HCT116 (cell line): Measurements from ENCODE around the gene TMEM192. TPM values are rescaled to one million over a fixed set of nuclear protein-coding genes. Genes with fewer than 3 reads are reported as not detected.

Source experiments
- ATAC-seq: fragments of 200-7000 bp; cut with Tn5 transposase; 2 replicates; pipeline ENCODE4 v1.9.1; 2020; ENCODE audit warnings: mild to moderate bottlenecking, moderate library complexity
- BruUV-seq: library from RNA; stranded (reverse); fragments of 400-500 nt; replicated peaks from 2 replicates; lab custom pipeline; 2021; lab: Mats Ljungman, UMichigan
- CTCF ChIA-PET: fragments of 300-600 bp; sonication (Branson Sonifier 250); formaldehyde crosslinking; loops from one replicate; lab custom pipeline; 2021; ENCODE audit warnings: antibody characterized with exemption; lab: Charles Lee
- POLR2A ChIA-PET: fragments of 300-600, 350-600 bp; sonication (Branson Sonifier 250); formaldehyde crosslinking; loops from one replicate; lab custom pipeline; 2021; ENCODE audit warnings: antibody characterized with exemption; lab: Charles Lee
- RAD21 ChIA-PET, 2 experiments: fragments of 300-600 bp; sonication (Branson Sonifier 250); formaldehyde crosslinking; loops; one replicate each; lab custom pipeline; 2023; ENCODE audit warnings: low total read pairs in 2 of 2; ENCODE audit not compliant: uncharacterized antibody in 2 of 2, unreplicated experiment in 2 of 2, low non-redundant PET in 1 of 2; lab: Charles Lee
- DNase-seq: peaks from one replicate; pipeline ENCODE4 v3.0.0-alpha.2; 2010; ENCODE audit warnings: low read depth, low spot score
- H2AFZ ChIP-seq: fragments of 200-600 bp; shearing (Covaris generic), sonication (generic); 2 replicates; pipeline ENCODE4 v1.6.1; 2017; ENCODE audit warnings: low read depth, mixed run types, mixed read lengths, antibody characterized with exemption, low read length; ENCODE audit not compliant: poor library complexity, severe bottlenecking
- H3K27ac ChIP-seq: 2 replicates; pipeline ENCODE4 v1.5.1; 2012; ENCODE audit warnings: low read depth, low read length
- H3K27me3 ChIP-seq: fragments of 200-600 bp; sonication (generic); 2 replicates; pipeline ENCODE4 v1.6.1; 2016; ENCODE audit warnings: mixed run types, low read length, mixed read lengths; ENCODE audit not compliant: insufficient read depth
- H3K36me3 ChIP-seq, 2 experiments: fragments of 200-500 bp in 1 of 2; fragments of 200-600 bp in 1 of 2; sonication (Bioruptor generic) in 1 of 2; sonication (generic) in 1 of 2; 2 replicates each; pipeline versions ENCODE4 v1.5.1 to v1.6.1; 2014 to 2016; ENCODE audit warnings: low read length in 2 of 2, inconsistent platforms in 1 of 2, mixed read lengths in 1 of 2, mixed run types in 1 of 2; ENCODE audit not compliant: insufficient read depth in 2 of 2, control insufficient read depth in 1 of 2
- H3K4me1 ChIP-seq, 2 experiments: fragments of 200-600 bp in 1 of 2; sonication (generic) in 1 of 2; 2 replicates each; pipeline versions ENCODE4 v1.5.1 to v1.6.1; 2012 to 2017; ENCODE audit warnings: low read length in 2 of 2, inconsistent platforms in 1 of 2, mild to moderate bottlenecking in 1 of 2, mixed read lengths in 1 of 2, mixed run types in 1 of 2, moderate library complexity in 1 of 2; ENCODE audit not compliant: insufficient read depth in 2 of 2, control insufficient read depth in 1 of 2
- H3K4me2 ChIP-seq: fragments of 200-600 bp; sonication (generic); 2 replicates; pipeline ENCODE4 v1.6.1; 2017; ENCODE audit warnings: mixed run types, low read length, mixed read lengths
- H3K4me3 ChIP-seq, 2 experiments: fragments of 200-600 bp in 1 of 2; sonication (generic) in 1 of 2; replicated peaks in 1 of 2; 2 replicates each; pipeline ENCODE4 v1.5.1; 2011 to 2016; ENCODE audit warnings: low read length in 2 of 2, control low read depth in 1 of 2, low read depth in 1 of 2, mild to moderate bottlenecking in 1 of 2, mixed read lengths in 1 of 2, mixed run types in 1 of 2
- H3K79me2 ChIP-seq: fragments of 200-600 bp; sonication (generic); 2 replicates; pipeline ENCODE4 v1.6.1; 2017; ENCODE audit warnings: mild to moderate bottlenecking, mixed run types, low read length, moderate library complexity, mixed read lengths; ENCODE audit not compliant: insufficient read depth
- H3K9ac ChIP-seq: fragments of 200-600 bp; sonication (generic); 2 replicates; pipeline ENCODE4 v1.6.1; 2016; ENCODE audit warnings: low read length, mixed read lengths
- H3K9me2 ChIP-seq: fragments of 200-600 bp; sonication (generic), shearing (Covaris generic); 2 replicates; pipeline ENCODE4 v1.6.1; 2017; ENCODE audit warnings: mixed run types, mild to moderate bottlenecking, moderate library complexity; ENCODE audit not compliant: insufficient read depth
- H3K9me3 ChIP-seq, 2 experiments: fragments of 200-500 bp in 1 of 2; fragments of 200-600 bp in 1 of 2; sonication (Bioruptor generic) in 1 of 2; sonication (generic) in 1 of 2; 2 replicates each; pipeline ENCODE4 v1.6.1; 2014 to 2017; ENCODE audit warnings: low read length in 2 of 2, mixed read lengths in 2 of 2, inconsistent platforms in 1 of 2, low read depth in 1 of 2, mild to moderate bottlenecking in 1 of 2, mixed run types in 1 of 2, moderate library complexity in 1 of 2; ENCODE audit not compliant: control insufficient read depth in 1 of 2, insufficient read depth in 1 of 2
- H4K20me1 ChIP-seq: fragments of 200-600 bp; sonication (generic), shearing (Covaris generic); 2 replicates; pipeline ENCODE4 v1.6.1; 2017; ENCODE audit warnings: mixed run types, mild to moderate bottlenecking, moderate library complexity; ENCODE audit not compliant: insufficient read depth
- ATF3 ChIP-seq: IDR thresholded peaks from 2 replicates; pipeline ENCODE4 v1.6.1; 2012
- CEBPB ChIP-seq: IDR thresholded peaks from 2 replicates; pipeline ENCODE4 v1.6.1; 2012; ENCODE audit warnings: low read depth
- EGR1 ChIP-seq: IDR thresholded peaks from 2 replicates; pipeline ENCODE4 v1.6.1; 2012; ENCODE audit warnings: low read depth
- ELF1 ChIP-seq: IDR thresholded peaks from 2 replicates; pipeline ENCODE4 v1.6.1; 2012; ENCODE audit warnings: low read depth, borderline replicate concordance
- EZH2 ChIP-seq: fragments of 200-600 bp; sonication (generic); IDR thresholded peaks from 2 replicates; pipeline ENCODE4 v1.6.1; 2017; ENCODE audit warnings: antibody characterized with exemption, mixed run types
- EZH2phosphoT487 ChIP-seq: fragments of 200-600 bp; IDR thresholded peaks from 2 replicates; pipeline ENCODE4 v1.6.1; 2018; ENCODE audit warnings: antibody characterized with exemption, borderline replicate concordance
- FOSL1 ChIP-seq: IDR thresholded peaks from 2 replicates; pipeline ENCODE4 v1.6.1; 2012; ENCODE audit warnings: low read depth
- POLR2A ChIP-seq: IDR thresholded peaks from 2 replicates; pipeline ENCODE4 v1.7.0; 2011; ENCODE audit warnings: borderline replicate concordance; ENCODE audit not compliant: insufficient read depth, insufficient read length; ENCODE audit errors: extremely low read depth
- POLR2AphosphoS5 ChIP-seq: IDR thresholded peaks from 2 replicates; pipeline ENCODE4 v1.6.1; 2011; ENCODE audit warnings: mild to moderate bottlenecking, low read depth, low read length, moderate library complexity
- RAD21 ChIP-seq: IDR thresholded peaks from 2 replicates; pipeline ENCODE4 v1.6.1; 2012; ENCODE audit warnings: low read depth, mild to moderate bottlenecking
- TCF7L2 ChIP-seq: IDR thresholded peaks from 2 replicates; pipeline ENCODE4 v1.7.0; 2011; ENCODE audit warnings: borderline replicate concordance, inconsistent platforms; ENCODE audit not compliant: insufficient read depth, insufficient read length; ENCODE audit errors: extremely low read depth
- ZNF274 ChIP-seq: fragments of 200-500 bp; sonication (Bioruptor generic); IDR thresholded peaks from 2 replicates; pipeline ENCODE4 v1.6.1; 2014; ENCODE audit warnings: mild to moderate bottlenecking, low read depth, low read length, inconsistent platforms
- intact Hi-C: fragments of 100-400 bp; cut with micrococcal nuclease; formaldehyde crosslinking; loops from 2 replicates; pipeline ENCODE4 v1.10.0; 2022
- total RNA-seq: library from RNA; stranded (reverse); gene quantifications from one replicate; pipeline ENCODE4 v1.2.1, GENCODE V29; 2021; ENCODE audit not compliant: unreplicated experiment

Gene TMEM192
- total RNA-seq, 1 experiment from 2014 or later: 13.1 TPM

- no peaks in the 10 kb centered on the region for H3K36me3 ChIP-seq
- no peaks in the 10 kb centered on the region for H4K20me1 ChIP-seq
- ChIA-PET POLR2A (no interaction called here), RAD21 (no interaction called here), CTCF (no interaction called here)
- no peak for ATAC-seq
- BruUV-seq: no TSS peak
- H3K4me1 ChIP-seq: no peaks in the 10 kb centered on the region
- no peak overlapping the region for H3K27ac ChIP-seq
- H3K4me2 ChIP-seq: no peak overlapping the region
- no peaks in the 10 kb centered on the region for H3K79me2 ChIP-seq
- H3K27me3 ChIP-seq: no peaks in the 10 kb centered on the region
- DNase-seq: no peak
- no peak overlapping the region for H3K4me3 ChIP-seq
- no peak overlapping the region for H2AFZ ChIP-seq
- H3K9me3 ChIP-seq: no peaks in the 10 kb centered on the region
- H3K9me2 ChIP-seq: no peaks in the 10 kb centered on the region
- no peak overlapping the region for H3K9ac ChIP-seq
- intact Hi-C loops: no loop called here
- no peak for TF ChIP-seq ATF3
- no peak for TF ChIP-seq RAD21
- no peak for TF ChIP-seq EGR1
- no peak for TF ChIP-seq EZH2
- TF ChIP-seq EZH2phosphoT487: no peak
- TF ChIP-seq FOSL1: no peak
- TF ChIP-seq ELF1: no peak
- no peak for TF ChIP-seq POLR2AphosphoS5
Observed at GRCh38 chr4:165138843-165139242, 26.2 kb upstream of the TMEM192 start.

- ATAC-seq (no peak), DNase-seq (no peak)
- Histone ChIP-seq H3K27ac (no peak overlapping the region), H3K9ac (no peak overlapping the region), H3K4me3 (no peak overlapping the region), H3K9me2 (no peaks in the 10 kb centered on the region), H3K79me2 (no peaks in the 10 kb centered on the region), H4K20me1 (no peaks in the 10 kb centered on the region), H3K36me3 (no peaks in the 10 kb centered on the region), H3K27me3 (no peaks in the 10 kb centered on the region), H3K9me3 (no peaks in the 10 kb centered on the region), H2AFZ (no peak overlapping the region), H3K4me1 (no peaks in the 10 kb centered on the region), H3K4me2 (no peak overlapping the region)
- POLR2A ChIA-PET: no interaction called here
- intact Hi-C loops: no loop called here
- no TSS peak for BruUV-seq
- RAD21 ChIA-PET: no interaction called here
- CTCF ChIA-PET: no interaction called here
- TF ChIP-seq POLR2A: no peak
- TF ChIP-seq ZNF274: no peak
- no peak for TF ChIP-seq CEBPB
- no peak for TF ChIP-seq RAD21
- no peak for TF ChIP-seq TCF7L2
Observed at GRCh38 chr4:165137205-165137604, 24.5 kb upstream of the TMEM192 start.
